HCT116 (cell line): Measurements from ENCODE around the gene MED13L.

ENCODE experiments used
- CBX3 ChIP-seq: IDR thresholded peaks from 2 replicates; pipeline ENCODE4 v1.6.1; 2012; ENCODE audit warnings: low read depth
- ELF1 ChIP-seq: IDR thresholded peaks from 2 replicates; pipeline ENCODE4 v1.6.1; 2012; ENCODE audit warnings: low read depth, borderline replicate concordance
- JUND ChIP-seq: IDR thresholded peaks from 2 replicates; pipeline ENCODE4 v1.6.1; 2012
- POLR2A ChIP-seq: IDR thresholded peaks from 2 replicates; pipeline ENCODE4 v1.7.0; 2011; ENCODE audit warnings: borderline replicate concordance; ENCODE audit not compliant: insufficient read depth, insufficient read length; ENCODE audit errors: extremely low read depth
- POLR2AphosphoS5 ChIP-seq: IDR thresholded peaks from 2 replicates; pipeline ENCODE4 v1.6.1; 2011; ENCODE audit warnings: mild to moderate bottlenecking, low read depth, low read length, moderate library complexity
- REST ChIP-seq: IDR thresholded peaks from 2 replicates; pipeline ENCODE4 v1.6.1; 2012; ENCODE audit warnings: low read depth
- YY1 ChIP-seq: IDR thresholded peaks from 2 replicates; pipeline ENCODE4 v1.6.1; 2011; ENCODE audit warnings: low read length, low read depth, moderate library complexity, mild to moderate bottlenecking; ENCODE audit not compliant: insufficient replicate concordance; ENCODE audit errors: extremely low read depth
- ZNF274 ChIP-seq: fragments of 200-500 bp; sonication (Bioruptor generic); IDR thresholded peaks from 2 replicates; pipeline ENCODE4 v1.6.1; 2014; ENCODE audit warnings: mild to moderate bottlenecking, low read depth, low read length, inconsistent platforms
- TF ChIP-seq, protein P1 (sequence below), 3 experiments: fragments of 200-600 bp in 1 of 3; sonication (generic) in 1 of 3; IDR thresholded peaks in 2 of 3; conservative IDR thresholded peaks in 1 of 3; 2 replicates each; pipeline ENCODE4 v1.5.1; 2012 to 2017; ENCODE audit warnings: low read depth in 2 of 3, low read length in 2 of 3, antibody characterized with exemption in 1 of 3, borderline replicate concordance in 1 of 3, control low read depth in 1 of 3, mild to moderate bottlenecking in 1 of 3, mixed read lengths in 1 of 3, mixed run types in 1 of 3, moderate library complexity in 1 of 3; ENCODE audit not compliant: insufficient read depth in 1 of 3
- TF ChIP-seq, protein P2 (sequence below): IDR thresholded peaks from 2 replicates; pipeline ENCODE4 v1.6.1; 2012

- TF ChIP-seq, protein P1, sequence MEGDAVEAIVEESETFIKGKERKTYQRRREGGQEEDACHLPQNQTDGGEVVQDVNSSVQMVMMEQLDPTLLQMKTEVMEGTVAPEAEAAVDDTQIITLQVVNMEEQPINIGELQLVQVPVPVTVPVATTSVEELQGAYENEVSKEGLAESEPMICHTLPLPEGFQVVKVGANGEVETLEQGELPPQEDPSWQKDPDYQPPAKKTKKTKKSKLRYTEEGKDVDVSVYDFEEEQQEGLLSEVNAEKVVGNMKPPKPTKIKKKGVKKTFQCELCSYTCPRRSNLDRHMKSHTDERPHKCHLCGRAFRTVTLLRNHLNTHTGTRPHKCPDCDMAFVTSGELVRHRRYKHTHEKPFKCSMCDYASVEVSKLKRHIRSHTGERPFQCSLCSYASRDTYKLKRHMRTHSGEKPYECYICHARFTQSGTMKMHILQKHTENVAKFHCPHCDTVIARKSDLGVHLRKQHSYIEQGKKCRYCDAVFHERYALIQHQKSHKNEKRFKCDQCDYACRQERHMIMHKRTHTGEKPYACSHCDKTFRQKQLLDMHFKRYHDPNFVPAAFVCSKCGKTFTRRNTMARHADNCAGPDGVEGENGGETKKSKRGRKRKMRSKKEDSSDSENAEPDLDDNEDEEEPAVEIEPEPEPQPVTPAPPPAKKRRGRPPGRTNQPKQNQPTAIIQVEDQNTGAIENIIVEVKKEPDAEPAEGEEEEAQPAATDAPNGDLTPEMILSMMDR (IDR thresholded peaks at IDR 0.05 in 2 of 3, conservative IDR thresholded peaks at IDR 0.05 in 1 of 3; ENCODE audit: borderline replicate concordance in 1 of 3, insufficient read depth in 1 of 3, low read depth in 2 of 3, low read length in 2 of 3): no peak
- TF ChIP-seq POLR2AphosphoS5: no peak
- no peak for TF ChIP-seq JUND
- no peak for TF ChIP-seq POLR2A
- TF ChIP-seq ZNF274: no peak
- no peak for TF ChIP-seq YY1
- no peak for TF ChIP-seq ELF1
- TF ChIP-seq REST: no peak
- no peak for TF ChIP-seq CBX3
- TF ChIP-seq, protein P2, sequence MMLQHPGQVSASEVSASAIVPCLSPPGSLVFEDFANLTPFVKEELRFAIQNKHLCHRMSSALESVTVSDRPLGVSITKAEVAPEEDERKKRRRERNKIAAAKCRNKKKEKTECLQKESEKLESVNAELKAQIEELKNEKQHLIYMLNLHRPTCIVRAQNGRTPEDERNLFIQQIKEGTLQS: no peak
Measured at GRCh38 chr12:116070444-116070843, 207.0 kb downstream of the MED13L start.
